HL-60/S4 treated with retinoic acid at 250 ng/mL for 4 days and 3 days (cell line): ENCODE results near the gene PHF12.

Experiments
- in situ Hi-C: fragments of 300-500 bp; cut with MboI; formaldehyde crosslinking; loops from 2 replicates; pipeline ENCODE4 v1.7.0; 2022; ENCODE audit warnings: low sequenced_read_pairs

PHF12 gene

DNA sequence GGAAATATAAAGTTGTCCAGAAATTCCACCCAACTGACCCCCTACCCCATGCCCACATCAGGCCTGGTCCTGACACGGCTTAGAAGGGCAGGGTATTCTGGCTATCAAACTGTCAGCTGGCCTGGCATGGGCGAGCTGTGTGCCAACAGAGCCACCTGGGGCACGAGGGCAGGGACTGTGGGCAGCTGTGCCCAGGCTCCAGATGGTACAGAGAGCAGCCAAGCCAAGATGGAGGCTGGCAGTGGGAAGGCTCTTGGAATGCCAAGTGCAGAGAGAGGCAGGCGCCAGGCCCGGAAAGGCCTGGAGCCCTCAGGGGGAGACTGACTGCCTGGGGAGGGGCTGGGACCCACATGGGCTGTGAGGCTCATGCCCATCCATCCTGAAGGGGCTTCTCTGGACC lies 24.3 kb upstream of the PHF12 start:
- in situ Hi-C loops: no loop called here

DNA sequence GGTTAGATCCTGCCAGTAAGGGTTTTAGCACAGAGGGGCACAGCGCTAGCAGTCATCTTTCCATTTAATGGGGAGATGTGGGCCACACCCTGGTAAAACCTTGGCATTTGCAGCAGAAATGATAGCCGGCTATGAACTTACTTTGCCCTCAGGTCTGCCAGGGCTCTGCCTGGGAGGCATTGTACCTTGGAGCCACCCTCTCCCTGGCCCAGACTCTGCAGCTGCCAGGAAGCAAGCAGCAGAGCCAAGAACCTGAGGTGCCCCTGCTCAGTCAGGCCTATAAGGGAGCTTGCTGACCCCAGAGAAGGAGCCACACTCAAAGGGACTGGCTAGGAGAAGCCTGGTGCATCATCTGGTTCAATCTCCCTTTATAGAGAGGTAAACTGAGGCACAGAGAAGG lies 23.7 kb upstream of the PHF12 start:
- in situ Hi-C loops: no loop called here

DNA sequence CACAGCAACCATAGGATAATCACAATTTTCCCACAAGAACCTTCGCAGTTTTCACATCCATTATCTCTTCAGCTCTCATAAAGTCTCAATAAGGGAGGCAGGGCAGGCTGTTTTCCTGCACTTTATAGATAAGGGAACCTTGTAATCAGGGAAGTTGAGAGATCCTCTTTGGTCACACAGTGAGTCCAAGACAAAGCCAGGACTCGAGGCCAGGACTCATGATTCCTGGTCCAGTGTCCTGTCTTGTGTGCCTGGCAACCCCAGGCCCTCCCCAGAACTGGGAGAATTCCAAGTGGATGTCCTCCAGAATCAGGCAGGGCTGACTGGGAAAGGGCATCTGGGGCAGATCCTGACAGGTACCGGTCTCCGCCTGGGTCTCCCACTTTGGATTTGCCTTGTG lies 23.1 kb upstream of the PHF12 start:
- in situ Hi-C loops: no loop called here

DNA sequence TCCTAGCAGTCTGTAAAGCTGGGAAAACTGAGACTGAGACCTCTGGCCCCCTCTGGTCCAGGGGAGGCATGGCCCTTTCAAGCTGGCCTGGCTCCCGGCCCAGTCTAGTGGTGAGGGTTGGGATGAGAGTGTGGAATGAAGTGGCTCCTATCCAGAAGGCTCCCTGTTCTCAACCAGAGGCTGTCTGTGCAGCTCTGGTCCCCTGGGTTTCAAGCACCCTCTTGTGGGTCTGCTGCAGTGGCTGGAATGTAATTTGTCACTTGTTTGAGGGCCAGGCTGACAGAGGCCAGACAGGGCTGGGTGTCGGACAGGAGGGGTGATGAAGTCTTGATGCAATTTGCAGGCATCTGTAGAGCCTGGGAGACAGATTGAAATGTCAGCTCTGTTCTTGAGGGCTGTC lies 22.1 kb upstream of the PHF12 start:
- in situ Hi-C loops: no loop called here

DNA sequence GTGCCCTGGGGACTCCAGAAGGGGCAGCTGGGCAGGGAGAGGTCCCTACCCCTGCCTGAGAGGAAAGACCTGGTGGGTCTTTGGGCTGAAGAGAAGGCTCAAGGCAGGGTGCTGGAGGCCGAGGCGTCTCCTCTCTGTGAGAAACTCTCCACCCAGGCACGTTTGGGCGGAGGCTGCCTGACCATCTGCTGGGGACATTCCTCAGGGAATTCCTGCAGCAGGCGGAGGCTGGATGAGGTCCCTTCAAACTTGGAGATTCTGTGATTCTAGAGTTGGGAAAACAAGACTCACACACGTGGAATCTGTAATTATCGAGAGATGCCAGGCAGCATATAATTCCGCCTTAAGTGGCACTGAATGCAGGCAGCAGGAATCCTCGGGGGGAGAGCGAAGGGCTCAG lies 21.1 kb upstream of the PHF12 start:
- in situ Hi-C loops: no loop called here

DNA sequence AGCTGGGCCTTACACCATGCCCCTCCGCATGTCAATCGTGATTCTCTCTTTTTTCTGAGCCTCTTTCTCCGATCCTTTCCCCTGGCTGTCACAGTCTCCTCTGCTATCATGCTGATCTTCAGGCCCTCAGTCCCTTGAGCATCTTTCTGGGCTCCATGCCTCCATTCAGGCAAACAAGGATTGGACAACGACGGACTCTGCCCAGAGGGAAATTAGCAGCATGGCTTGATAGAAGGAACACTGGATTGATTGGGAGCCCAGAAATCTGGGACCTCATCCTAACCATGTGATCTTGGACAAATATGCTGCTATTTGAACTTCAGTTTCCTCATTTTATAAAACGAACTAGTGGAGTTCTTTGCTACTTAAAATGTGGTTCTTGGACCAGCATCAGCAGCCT lies 19.6 kb upstream of the PHF12 start:
- in situ Hi-C loops: no loop called here

DNA sequence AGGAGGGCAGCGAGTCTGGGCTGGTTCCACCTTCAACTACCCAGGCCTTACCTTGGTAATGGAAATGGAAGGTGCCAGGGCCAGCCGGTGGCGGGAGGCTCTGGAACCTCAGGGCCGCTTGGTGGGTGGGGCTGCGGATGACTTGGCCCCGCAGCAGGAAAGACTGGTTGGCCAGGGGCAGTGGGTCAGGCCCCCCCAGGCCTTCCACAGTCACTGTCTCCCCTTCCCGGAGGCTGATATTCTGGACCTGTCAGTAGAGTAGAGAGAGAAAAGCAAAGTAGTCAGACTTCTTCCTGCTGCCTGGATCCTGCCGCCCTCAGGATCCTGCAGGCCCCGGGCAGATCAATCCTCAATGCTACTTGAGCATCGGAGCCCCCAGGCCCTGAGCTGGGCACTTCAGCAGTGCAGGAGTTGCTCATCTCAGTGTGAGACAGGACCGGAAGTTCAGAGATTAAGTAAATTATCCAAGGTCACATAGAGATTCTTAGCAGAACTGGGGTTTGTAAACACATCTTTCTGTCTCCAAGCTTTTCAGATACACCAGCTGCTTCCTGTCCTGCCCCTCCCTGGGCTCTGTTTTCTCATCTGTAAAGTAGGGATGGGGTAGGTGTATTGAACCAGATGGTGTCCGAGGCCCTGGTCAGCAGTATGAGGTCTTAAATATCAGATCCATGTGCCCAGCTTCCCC lies 18.5 kb upstream of the PHF12 start:
- in situ Hi-C loops: no loop called here

DNA sequence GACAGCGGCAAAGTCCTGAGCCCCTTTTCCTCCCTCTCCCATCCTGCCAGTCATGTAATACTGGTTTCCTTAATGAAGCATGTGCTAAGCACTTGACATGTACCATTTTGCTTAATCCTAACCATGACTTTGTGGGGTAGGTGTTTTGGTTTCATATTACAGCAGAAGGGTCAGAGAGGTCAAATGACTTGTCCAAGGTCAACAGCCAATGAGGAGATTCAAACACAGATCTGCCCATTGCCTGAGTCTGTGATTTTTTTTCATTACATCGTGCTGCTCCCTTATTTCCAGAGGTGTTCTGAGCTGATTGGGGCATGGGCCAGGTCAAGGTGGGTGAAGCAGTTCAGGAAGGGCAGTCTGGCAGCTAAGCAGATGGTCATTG lies 17.6 kb upstream of the PHF12 start:
- in situ Hi-C loops: no loop called here

DNA sequence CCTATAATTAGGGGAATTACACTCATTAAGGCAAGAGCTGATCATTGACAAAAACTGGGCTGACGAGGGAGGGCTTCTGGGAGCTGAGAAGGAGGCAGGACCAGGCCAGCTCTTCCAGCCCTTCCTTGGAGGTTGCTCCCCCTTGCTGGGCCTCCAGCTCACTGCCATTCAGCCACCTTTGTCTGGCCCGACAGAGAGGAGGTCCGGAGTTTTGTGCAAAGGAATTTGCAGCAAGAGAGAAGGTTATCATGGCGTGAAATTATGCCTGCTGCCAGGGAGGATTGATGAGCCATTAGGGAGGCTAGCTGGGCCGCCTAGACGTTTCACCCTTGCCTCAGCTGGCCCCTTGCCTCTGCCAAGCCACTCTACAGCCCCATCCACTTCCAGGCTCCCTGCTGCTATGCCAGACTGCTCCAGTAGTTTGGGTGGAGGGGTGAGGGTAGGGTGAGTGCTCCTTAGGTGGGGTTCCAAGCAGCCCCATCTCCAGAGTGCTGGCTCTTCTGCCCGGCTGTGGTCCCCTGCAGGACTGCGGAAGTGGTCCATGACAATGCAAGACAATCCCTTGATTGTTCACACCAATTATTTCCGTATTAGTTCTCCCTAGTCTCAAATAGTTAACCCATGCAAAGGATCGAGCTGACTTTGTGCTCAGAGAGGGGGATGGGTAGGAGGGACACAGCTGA lies 17.1 kb upstream of the PHF12 start:
- in situ Hi-C loops: no loop called here

DNA sequence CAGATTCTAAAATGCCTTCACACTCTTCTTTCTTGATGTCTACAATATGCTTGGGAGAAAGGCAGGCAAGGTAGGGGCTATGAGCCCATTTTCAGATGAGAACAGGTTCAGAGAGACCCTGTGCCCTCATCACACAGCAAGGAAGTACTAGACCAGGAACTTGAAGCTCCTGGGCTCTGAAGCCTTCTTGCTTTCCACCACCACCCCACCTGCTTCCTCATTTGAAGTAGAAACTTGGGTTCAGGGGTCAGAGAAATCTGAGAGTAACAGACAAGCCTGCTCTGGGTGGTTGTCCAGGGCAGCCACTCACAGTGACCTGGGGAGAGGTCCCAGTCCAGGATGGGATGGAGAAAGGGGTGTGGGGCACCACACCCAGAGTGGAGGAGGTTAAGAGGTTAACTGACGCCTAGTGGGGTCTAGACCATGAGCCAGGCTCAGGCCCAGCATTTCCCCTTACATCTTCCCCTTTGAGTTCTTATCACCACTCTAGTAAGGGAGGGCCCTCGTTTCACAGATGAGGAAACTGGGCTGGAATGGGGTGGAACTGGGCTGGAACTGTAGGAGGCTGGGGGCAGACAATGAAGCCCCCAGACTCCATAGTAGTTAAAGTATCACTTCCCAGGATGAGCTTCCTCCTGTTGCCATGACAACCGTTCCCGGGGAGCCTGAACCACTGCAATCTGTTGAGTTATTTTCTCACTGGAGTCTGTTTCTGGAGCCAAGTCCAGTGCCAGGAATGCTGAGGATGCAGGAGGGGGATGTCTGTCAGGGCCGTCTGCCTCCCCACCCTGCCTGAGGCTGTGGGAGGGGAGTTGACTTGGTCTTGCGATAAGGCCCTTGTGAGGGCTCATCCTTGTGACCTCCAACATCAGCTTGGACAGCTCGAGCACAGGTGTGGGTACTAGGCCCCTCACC lies 16.2 kb upstream of the PHF12 start:
- in situ Hi-C loops: no loop called here

DNA sequence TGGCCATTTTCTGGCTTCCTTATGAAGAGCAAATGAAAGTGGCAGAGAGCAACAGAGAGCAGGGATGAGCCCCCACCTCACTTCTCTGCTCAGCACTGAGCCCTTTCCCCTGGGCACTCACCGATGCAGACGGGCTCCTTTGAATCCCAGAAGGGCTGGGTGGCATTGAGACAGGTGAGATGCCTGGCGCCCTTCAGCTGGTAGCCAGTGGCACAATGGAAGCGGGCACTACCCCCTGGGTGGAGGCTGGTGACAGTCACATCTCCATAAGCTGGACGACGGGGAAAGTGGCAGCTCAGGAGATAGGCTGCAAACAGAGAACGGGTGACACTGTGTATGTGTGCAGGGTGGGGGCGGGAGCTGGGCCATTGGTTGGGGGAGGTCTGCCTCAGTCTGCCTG lies 12.5 kb upstream of the PHF12 start:
- in situ Hi-C loops: no loop called here

DNA sequence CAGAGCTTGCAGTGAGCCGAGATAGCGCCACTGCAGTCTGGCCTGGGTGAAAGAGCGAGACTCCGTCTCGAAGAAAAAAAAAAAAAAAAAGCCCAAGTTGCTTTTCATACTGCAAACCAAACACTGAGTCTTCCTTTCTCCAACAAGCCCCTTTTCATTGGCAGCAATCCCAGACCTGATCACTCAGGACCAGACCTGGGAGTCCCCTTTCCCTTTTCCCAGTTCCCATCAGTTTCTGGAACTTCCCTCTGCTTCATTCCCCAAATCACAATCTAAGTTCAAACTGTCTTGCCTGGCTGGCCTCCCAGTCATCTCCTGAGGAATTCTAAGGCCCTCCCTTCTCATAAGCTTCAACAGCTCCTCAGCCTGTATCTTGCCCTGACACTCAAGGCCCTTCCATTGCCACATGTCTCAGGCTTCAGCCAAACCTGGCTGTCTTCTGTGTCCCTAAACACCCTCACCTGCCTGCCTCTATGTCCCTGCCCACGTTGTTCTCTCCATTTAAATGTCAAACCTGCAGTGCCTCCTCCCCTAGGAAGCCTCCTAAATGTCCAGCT lies 11.8 kb upstream of the PHF12 start:
- in situ Hi-C loops: no loop called here

DNA sequence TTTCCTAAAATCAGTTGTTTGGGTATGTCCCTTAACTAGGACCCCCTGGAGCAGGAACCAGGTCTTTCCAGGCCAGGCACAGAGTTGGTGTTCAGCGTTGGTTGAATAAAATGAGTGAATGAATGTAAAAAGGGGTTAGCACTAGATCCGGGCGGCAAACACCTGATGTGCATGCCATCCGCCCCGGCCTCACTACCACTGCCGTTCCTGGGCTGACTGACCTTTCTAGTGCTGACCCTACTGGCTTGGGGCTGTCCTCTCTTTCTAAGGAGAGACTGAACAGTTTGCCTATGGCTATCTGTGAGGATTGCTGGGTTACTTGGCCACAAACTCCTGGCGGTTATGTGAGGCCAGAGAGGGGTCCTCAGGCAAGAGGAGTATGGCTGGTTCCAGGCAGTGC lies 10.1 kb upstream of the PHF12 start:
- in situ Hi-C loops: no loop called here

DNA sequence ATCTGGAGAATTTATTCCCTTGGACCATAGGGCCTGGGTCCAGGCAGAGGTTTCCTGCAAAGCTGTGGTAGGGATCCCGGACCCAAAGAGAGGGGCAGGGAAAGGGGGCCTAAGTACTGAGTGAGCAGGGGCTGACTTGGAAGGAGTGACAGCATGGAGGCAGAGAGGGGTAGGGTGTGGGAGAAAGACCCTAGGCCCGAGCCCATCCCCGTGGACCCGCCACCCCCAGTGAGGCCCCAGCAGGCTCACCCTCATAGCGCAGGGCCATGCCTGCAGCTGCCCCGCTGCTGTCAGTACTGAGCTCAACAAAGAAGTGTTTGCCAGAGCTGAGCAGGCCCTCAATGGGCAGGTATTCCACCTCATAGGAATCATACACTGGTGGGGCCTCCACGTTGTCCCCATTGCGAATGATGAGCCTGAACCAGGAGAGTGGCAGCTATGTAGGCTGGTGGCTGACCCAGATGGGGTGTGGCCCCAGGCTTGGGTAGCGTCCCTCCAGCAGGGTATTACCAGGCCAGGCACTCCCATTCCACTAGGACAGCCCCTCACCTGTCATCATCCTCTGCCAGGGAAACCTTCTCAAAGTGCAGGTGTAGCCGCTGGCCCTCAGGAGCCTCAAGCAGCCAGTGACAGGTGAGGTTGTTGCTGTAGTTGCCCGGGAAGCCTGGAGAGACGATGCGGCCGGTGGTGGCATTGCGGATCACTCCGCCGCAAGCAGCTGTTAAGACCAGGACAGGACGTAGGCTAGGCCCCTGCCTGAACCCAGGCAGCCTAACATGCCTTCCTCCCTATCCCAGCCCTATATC lies 9.1 kb upstream of the PHF12 start:
- in situ Hi-C loops: no loop called here

DNA sequence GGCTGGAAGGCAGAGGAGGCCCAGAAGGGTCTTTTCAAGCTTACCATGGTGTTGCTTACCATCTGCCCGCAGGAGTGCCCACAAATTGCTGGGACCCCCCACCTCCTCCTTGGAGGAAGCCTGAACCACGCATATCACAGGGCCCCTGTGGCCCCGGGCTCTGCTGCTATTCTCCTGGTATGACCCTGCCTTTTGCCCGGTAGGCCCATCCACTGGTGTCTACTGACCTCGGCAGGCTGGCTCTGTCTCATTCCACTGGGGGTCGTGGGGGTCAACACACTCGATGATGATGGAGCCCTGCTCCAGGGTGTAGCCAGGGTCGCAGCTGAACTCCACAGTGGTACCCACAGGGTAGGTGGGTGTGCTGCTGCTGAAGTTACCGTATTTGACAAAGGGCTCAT lies 8.2 kb upstream of the PHF12 start:
- in situ Hi-C loops: loop anchor here (5.0 kb wide), 1 partner anchor 158 kb away; no protein-coding TSS in a partner anchor

DNA sequence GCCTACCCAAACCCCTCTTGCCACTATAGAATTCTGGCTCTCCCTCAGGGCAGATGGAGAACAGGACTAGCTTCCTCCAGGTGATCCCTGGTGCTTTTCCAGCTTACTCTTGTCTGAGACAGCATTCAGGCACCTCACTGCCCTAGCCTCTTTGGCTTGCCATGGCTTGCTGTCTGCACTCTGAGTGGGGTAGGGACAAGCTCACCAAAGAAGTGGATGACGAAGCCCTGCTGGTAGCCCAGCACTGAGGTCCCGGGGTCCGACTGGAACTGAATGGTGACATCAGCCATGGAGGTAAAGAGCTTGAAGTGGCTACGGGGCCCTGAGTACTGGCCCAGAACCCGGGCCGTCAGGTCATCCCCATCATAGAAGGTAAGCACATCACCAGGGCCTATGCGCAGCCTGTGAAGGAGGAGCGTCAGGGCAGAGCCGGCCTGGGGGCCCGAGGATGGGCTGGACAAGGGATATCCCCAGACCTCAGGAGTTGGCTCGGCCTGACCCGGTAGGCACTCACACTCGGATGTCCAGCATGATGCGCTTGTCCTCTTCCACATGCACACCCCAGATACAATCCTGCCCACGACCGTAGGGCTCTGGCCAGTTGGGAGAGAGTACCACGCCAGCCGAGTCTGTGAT lies 7.6 kb upstream of the PHF12 start:
- in situ Hi-C loops: loop anchor here (5.0 kb wide), 1 partner anchor 158 kb away; no protein-coding TSS in a partner anchor

DNA sequence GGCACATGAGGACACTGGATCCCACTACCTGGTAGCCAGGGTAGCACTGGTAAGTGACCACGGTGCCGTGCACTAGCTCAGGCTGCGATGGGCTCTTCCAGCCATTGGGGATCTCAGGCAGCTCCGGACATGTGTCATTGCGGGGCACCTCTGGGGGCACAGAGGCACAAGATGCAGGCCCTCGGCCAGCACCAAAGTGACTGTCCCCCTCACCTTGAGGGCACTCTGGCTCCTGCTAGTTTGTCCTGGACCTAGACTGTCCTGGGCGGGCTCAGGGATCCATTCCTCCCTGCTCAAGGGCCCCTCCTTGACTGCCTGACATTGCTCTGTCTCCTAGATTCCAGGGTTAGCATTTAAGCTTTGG lies 6.7 kb upstream of the PHF12 start:
- in situ Hi-C loops: loop anchor here (5.0 kb wide), 1 partner anchor 159 kb away; no protein-coding TSS in a partner anchor

DNA sequence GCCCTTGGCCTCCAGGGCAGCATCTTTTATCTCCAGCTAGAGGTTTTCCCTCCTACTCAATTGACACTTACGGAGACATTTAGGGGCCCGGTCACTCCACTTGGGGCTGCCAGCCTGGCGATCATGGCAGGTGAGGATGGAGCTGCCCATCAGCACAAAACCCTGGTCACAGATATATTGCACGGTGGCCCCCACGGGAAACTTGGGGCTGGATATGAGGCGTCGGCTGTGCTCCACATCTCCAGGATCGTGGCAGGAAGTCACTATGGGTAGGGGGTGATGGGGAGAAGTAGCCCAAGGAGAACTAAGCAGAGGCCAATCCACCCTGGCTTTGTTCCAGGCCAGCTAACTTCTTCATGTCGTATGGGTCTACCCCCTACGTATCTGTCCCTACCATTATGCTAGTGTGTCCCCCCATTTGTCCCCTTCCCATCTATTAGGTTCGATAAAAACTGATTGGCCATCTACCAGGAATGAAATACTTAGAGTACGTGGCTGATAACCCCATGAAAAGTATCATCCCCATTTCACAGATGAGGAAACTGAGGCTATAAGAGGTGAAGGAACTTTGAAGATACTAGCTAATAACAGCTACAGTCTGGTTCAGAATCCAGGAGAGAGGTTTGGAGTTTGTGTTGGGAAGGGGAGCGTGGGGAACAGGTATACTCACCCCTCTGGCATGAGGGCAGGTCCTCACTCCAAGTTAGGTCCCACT lies 6.1 kb upstream of the PHF12 start:
- in situ Hi-C loops: loop anchor here (5.0 kb wide), 1 partner anchor 160 kb away; no protein-coding TSS in a partner anchor

DNA sequence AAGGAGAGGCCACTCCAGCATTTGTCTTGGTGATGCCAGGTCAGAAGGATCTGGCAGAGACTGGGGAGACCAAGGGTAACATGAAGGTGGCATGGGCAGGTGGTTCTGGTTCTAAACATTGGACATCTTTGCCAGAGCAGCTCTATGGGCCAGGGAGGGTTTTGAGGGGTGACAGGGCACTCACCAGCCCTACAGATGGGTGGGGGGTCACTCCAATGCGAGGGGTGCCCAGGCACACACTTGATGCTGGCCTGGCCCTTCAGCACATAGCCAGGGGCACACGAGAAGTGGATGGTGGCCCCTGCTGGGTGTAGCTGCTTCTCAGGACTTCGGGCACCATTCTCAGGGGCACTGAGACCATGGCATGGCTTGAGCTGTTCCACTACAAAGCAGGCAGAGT lies 5.5 kb upstream of the PHF12 start:
- in situ Hi-C loops: loop anchor here (5.0 kb wide), 1 partner anchor 160 kb away; no protein-coding TSS in a partner anchor
